Measurements from ENCODE around the gene ACP1.

The ACP1 gene

DNA sequence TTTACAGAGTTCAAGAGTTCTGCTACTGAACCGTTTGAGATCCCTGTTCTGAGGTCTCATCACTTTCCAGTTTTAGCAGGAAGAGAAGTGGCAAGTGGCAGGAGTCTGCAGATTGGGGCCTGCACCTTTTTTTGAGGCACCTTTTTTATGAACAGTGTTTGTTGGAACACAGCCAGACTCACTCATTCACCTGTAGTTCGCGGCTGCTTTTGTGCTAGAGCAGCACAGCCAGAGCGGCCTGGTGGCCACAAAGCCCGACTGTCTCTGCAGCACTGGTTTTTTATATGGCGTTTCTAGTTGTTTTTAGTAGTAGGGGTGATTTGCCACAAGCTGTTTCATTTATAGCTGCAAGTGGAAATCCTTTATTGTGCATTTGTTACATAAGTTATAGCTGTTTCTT is 8.6 kb downstream of the ACP1 start:
- TF ChIP-seq, protein P1, sequence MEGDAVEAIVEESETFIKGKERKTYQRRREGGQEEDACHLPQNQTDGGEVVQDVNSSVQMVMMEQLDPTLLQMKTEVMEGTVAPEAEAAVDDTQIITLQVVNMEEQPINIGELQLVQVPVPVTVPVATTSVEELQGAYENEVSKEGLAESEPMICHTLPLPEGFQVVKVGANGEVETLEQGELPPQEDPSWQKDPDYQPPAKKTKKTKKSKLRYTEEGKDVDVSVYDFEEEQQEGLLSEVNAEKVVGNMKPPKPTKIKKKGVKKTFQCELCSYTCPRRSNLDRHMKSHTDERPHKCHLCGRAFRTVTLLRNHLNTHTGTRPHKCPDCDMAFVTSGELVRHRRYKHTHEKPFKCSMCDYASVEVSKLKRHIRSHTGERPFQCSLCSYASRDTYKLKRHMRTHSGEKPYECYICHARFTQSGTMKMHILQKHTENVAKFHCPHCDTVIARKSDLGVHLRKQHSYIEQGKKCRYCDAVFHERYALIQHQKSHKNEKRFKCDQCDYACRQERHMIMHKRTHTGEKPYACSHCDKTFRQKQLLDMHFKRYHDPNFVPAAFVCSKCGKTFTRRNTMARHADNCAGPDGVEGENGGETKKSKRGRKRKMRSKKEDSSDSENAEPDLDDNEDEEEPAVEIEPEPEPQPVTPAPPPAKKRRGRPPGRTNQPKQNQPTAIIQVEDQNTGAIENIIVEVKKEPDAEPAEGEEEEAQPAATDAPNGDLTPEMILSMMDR (IDR thresholded peaks at IDR 0.05; ENCODE audit: low read depth, low read length) = no peak
- DNase-seq (ENCODE audit: extremely low read depth, low read depth) = no peak

DNA sequence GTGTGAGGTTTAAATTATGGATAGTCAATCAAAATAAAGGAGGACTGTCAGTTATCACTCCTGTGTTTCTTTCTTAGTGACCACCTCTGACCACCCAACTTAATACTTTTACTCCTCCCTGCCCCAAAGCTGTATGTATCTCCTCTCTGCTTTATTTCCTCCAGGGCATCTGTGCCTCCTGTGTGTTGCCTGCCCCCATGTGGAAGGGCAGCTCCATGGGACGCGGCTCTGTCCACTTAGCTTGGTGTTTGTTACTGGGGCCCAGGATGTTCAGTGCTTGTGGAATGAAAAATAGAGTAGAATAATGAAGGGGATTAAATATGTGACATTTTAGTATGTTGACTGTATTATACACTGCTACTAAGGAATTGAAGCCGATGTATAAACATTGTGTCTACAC is 9.8 kb downstream of the ACP1 start:
- TF ChIP-seq, protein P1 (IDR thresholded peaks at IDR 0.05; ENCODE audit: low read depth, low read length) = no peak
- DNase-seq (ENCODE audit: extremely low read depth, low read depth) = no peak

DNA sequence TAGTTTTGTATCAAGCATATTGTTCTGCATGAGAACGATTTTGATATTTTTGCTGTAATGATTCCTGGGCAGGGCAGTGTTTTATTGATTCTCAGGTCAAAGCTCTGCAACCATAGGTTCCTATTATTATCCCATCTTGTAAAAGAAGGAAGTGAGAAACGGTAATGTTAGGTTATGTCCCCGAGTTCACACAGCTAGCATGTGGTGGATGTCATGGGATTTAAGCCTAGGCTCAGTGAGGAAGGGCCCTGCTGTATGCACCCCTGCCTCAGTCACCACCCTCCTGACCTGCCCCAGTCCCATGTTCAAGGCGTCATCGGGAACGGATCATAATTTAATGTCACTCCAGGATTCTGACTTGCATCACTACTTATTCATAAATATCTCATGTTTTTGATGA is 10.7 kb downstream of the ACP1 start:
- TF ChIP-seq, protein P1 (IDR thresholded peaks at IDR 0.05; ENCODE audit: low read depth, low read length) = no peak
- DNase-seq (ENCODE audit: extremely low read depth, low read depth) = no peak

DNA sequence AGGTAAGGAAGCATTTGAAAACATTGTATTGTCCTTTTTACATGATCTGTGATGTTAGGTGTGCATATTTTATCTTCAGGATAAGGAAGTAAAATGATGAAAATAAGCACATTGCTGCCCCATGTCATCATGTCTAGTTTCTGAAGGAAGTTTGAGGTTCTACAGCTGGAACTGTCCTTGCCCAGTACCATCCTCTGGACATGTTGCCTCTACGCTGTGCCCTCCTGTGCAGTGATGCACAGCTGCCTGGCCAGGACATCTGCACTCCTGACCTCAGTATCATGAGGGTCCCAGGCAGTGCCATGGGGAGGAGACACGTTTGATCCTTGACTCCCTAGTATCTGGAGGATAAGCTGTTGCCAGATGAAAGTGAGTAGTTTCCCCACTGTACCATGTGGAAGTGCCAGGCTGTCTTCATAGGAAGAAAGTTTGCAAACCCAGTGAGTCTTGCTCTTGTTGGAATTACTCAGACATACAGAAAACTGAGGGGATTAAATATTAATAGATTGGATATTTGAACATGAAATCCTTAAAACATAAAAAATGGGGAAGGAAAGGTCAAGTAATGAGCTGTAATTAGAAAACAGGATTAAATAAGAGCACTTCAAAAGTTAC is 13.7 kb downstream of the ACP1 start:
- TF ChIP-seq, protein P1 (IDR thresholded peaks at IDR 0.05; ENCODE audit: low read depth, low read length) = no peak
- no peak for DNase-seq (ENCODE audit: extremely low read depth, low read depth)

DNA sequence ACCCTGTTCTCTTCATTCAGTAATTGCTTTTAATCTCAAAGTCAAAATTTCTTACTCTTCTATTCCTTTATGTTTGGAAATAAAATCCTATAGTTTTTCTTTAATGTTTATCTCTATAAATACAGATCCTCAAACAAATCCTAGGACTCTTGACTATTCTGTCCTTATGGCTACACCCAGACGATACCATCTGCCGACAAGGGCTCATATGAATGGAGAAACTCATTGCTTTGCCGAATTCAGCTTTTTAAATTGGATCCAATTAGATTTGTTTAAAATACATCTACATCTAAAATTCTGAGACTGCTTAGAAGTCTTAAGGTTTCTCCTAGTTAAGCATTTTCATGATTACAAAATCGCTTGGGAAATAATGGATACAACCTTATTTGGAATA is 14.2 kb downstream of the ACP1 start:
- TF ChIP-seq, protein P1 (IDR thresholded peaks at IDR 0.05; ENCODE audit: low read depth, low read length) = no peak

DNA sequence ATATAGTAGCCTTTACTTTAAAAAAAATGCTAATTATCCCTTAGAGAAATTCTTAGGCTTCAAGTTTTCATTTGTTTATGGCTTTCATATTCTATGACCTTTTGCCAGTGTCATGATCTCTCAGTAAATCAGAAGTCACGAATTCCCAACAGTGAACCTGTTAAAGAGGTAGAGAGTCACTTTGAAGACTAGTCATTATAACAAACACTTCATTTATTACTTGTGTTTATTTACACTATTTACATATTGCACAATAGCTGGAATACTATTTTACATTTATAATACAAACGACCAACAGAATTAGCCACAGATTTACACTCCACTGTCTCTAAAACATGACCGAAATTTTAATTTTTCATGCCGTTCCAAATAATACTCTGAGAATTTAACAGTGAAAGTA is 14.6 kb downstream of the ACP1 start:
- DNase-seq (ENCODE audit: extremely low read depth, low read depth) = no peak
- TF ChIP-seq, protein P1 (IDR thresholded peaks at IDR 0.05; ENCODE audit: low read depth, low read length) = no peak

More for the DNA sequence above, 14.2 kb downstream of the ACP1 start:
- DNase-seq (ENCODE audit: extremely low read depth, low read depth) = no peak

DNA sequence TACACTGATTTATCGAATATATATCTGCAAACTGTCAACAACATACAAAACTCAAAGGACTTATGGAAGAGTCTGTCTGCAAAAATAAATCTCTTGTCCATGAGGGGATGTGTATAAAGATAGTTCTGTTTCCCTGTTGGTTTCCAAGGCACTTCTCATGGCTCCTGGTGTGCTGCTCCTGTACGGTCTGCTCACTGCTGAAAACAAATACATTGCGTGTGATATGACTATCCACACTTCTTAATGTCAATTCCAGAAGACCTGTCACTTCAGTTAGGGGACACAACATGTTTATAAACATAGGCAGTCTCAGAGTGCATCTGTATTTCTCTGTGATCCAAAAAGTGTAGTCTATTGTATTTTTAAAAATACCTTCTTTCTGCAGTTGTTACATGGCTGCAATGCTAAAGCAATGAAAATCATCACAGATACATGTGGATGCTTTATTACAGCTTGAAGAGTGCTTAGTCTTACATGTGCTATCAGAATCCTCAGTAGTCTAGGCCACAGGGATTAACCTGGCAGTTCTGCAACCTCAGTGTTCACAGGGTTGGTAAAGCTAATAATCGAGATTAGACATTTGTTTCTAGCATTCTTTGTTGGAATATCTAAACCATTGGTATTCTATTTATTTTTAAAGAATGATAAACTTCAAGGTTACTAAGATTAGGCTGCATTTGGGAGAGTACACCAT is 15.4 kb downstream of the ACP1 start:
- DNase-seq (ENCODE audit: extremely low read depth, low read depth) = no peak
- TF ChIP-seq, protein P1 (IDR thresholded peaks at IDR 0.05; ENCODE audit: low read depth, low read length) = no peak

Measured in AG09319 (cell line).